Cortex of kidney (tissue), 1 donor: ENCODE measurements around the gene DCAKD.

Source experiments
- DNase-seq: peaks from one replicate; lab custom pipeline; 2025; lab: John Stamatoyannopoulos, UW

Gene DCAKD

GRCh38 chr17:45051060-45051719, at the start of gene DCAKD:
DCAKD (minus strand) TSS chr17:45051632; CDS start chr17:45034885, 16,747 bp downstream.
- no peak for DNase-seq

GRCh38 chr17:45098869-45099616, 47.6 kb upstream of the DCAKD start:
- no peak for DNase-seq

GRCh38 chr17:45098081-45098868, 46.8 kb upstream of the DCAKD start:
- DNase-seq = no peak

GRCh38 chr17:45096926-45097325, 45.5 kb upstream of the DCAKD start:
- DNase-seq = no peak

- no peak for DNase-seq
These were observed 44.7 kb upstream of the DCAKD start for GRCh38 chr17:45096141-45096540.

- no peak for DNase-seq
These were observed 42.1 kb upstream of the DCAKD start for GRCh38 chr17:45093444-45094110.

- no peak for DNase-seq
These were observed 41.5 kb upstream of the DCAKD start for GRCh38 chr17:45092911-45093430.

- no peak for DNase-seq
These were observed 40.5 kb upstream of the DCAKD start for GRCh38 chr17:45091778-45092425.

- DNase-seq = no peak
These were observed 39.3 kb upstream of the DCAKD start for GRCh38 chr17:45090711-45091110.

- no peak for DNase-seq
These were observed 37.3 kb upstream of the DCAKD start for GRCh38 chr17:45088741-45089140.

GRCh38 chr17:45087978-45088377, 36.5 kb upstream of the DCAKD start:
- DNase-seq = no peak

- no peak for DNase-seq
These were observed 36.1 kb upstream of the DCAKD start for GRCh38 chr17:45087504-45087975.

GRCh38 chr17:45086865-45087503, 35.6 kb upstream of the DCAKD start:
- DNase-seq = no peak

- DNase-seq = no peak
These were observed 35.0 kb upstream of the DCAKD start for GRCh38 chr17:45086391-45086790.

- DNase-seq = no peak
These were observed 29.7 kb upstream of the DCAKD start for GRCh38 chr17:45081047-45081703.

- DNase-seq = no peak
These were observed 26.2 kb upstream of the DCAKD start for GRCh38 chr17:45077643-45078042.

GRCh38 chr17:45073414-45074070, 22.1 kb upstream of the DCAKD start:
- DNase-seq = no peak

- DNase-seq = no peak
These were observed 19.4 kb upstream of the DCAKD start for GRCh38 chr17:45070809-45071208.

GRCh38 chr17:45070001-45070400, 18.6 kb upstream of the DCAKD start:
- DNase-seq = no peak

- DNase-seq = no peak
These were observed 16.2 kb upstream of the DCAKD start for GRCh38 chr17:45067637-45068036.
